Osteoblast (primary cell): ENCODE measurements around the gene CASZ1. TPM values are rescaled to one million over a fixed set of nuclear protein-coding genes. Genes with fewer than 3 reads are reported as not detected.

ENCODE experiments used
- DNase-seq: peaks from one replicate; pipeline ENCODE4 v3.0.0; 2011; ENCODE audit warnings: low spot score, mixed read lengths; ENCODE audit not compliant: insufficient read length; ENCODE audit errors: missing footprints
- H2AFZ ChIP-seq: 2 replicates; pipeline ENCODE4 v1.6.0; 2011; ENCODE audit warnings: mild to moderate bottlenecking, low read length
- H3K27ac ChIP-seq: 2 replicates; pipeline ENCODE4 v1.5.1; 2011; ENCODE audit warnings: mild to moderate bottlenecking, low read depth, low read length, moderate library complexity
- H3K27me3 ChIP-seq: 2 replicates; pipeline ENCODE4 v1.6.0; 2012; ENCODE audit warnings: mild to moderate bottlenecking, control low read depth, inconsistent platforms, low read length, moderate library complexity; ENCODE audit not compliant: insufficient read depth
- H3K36me3 ChIP-seq: 2 replicates; pipeline ENCODE4 v1.5.1; 2011; ENCODE audit warnings: mild to moderate bottlenecking, low read length, control low read depth, moderate library complexity; ENCODE audit not compliant: insufficient read depth
- H3K4me1 ChIP-seq: 2 replicates; pipeline ENCODE4 v1.5.1; 2011; ENCODE audit warnings: mild to moderate bottlenecking, low read length, control low read depth, moderate library complexity; ENCODE audit not compliant: insufficient read depth
- H3K4me2 ChIP-seq: 2 replicates; pipeline ENCODE4 v1.6.0; 2011; ENCODE audit warnings: mild to moderate bottlenecking, low read length; ENCODE audit not compliant: insufficient read depth
- H3K4me3 ChIP-seq: fragments of 200-600 bp; sonication (generic); 3 replicates; pipeline ENCODE4 v1.5.1; 2012; ENCODE audit warnings: mild to moderate bottlenecking, low read length, inconsistent platforms; ENCODE audit not compliant: insufficient read depth
- H3K79me2 ChIP-seq: 2 replicates; pipeline ENCODE4 v1.6.0; 2012; ENCODE audit warnings: mild to moderate bottlenecking, low read length, control low read depth, inconsistent platforms; ENCODE audit not compliant: insufficient read depth
- H3K9me3 ChIP-seq: 2 replicates; pipeline ENCODE4 v1.5.1; 2011; ENCODE audit warnings: low read depth, low read length, control low read depth
- H4K20me1 ChIP-seq: 2 replicates; pipeline ENCODE4 v1.6.0; 2012; ENCODE audit warnings: mild to moderate bottlenecking, low read length, control low read depth; ENCODE audit not compliant: insufficient read depth
- CTCF ChIP-seq: IDR thresholded peaks from 2 replicates; pipeline ENCODE4 v1.5.1; 2011; ENCODE audit warnings: mild to moderate bottlenecking, low read depth, low read length, moderate library complexity; ENCODE audit errors: extremely low read depth
- total RNA-seq: library from RNA; depleted of rRNA; stranded (reverse); fragments of >200 nt; gene quantifications from 2 replicates; pipeline ENCODE4 v1.2.3, GENCODE V29; 2012

The CASZ1 gene
- total RNA-seq, 1 donor = 0.36 TPM

- H3K4me2 ChIP-seq = no peak overlapping the region
- no peaks in the 10 kb centered on the region for H3K79me2 ChIP-seq
- no peak for DNase-seq
- H3K27me3 ChIP-seq = peaks cover 32% of the 10 kb centered on the region
- H2AFZ ChIP-seq = no peak overlapping the region
- H4K20me1 ChIP-seq = no peaks in the 10 kb centered on the region
- no peak for TF ChIP-seq CTCF
- no peaks in the 10 kb centered on the region for H3K36me3 ChIP-seq
- H3K27ac ChIP-seq = no peak overlapping the region
- H3K4me3 ChIP-seq = no peak overlapping the region
- no peaks in the 10 kb centered on the region for H3K4me1 ChIP-seq
- no peaks in the 10 kb centered on the region for H3K9me3 ChIP-seq
These were observed 59.5 kb downstream of the CASZ1 start for GRCh38 chr1:10736634-10737586.

GRCh38 chr1:10735563-10736305 lies 60.7 kb downstream of the CASZ1 start:
- no peak overlapping the region for H3K4me3 ChIP-seq
- H3K27ac ChIP-seq = no peak overlapping the region
- no peak for DNase-seq
- no peaks in the 10 kb centered on the region for H3K79me2 ChIP-seq
- H3K36me3 ChIP-seq = no peaks in the 10 kb centered on the region
- no peaks in the 10 kb centered on the region for H4K20me1 ChIP-seq
- H3K4me2 ChIP-seq = no peak overlapping the region
- H3K4me1 ChIP-seq = no peaks in the 10 kb centered on the region
- H2AFZ ChIP-seq = no peak overlapping the region
- no peaks in the 10 kb centered on the region for H3K9me3 ChIP-seq
- H3K27me3 ChIP-seq = peaks cover 31% of the 10 kb centered on the region
- no peak for TF ChIP-seq CTCF

- DNase-seq = no peak
- Histone ChIP-seq H3K79me2 (no peaks in the 10 kb centered on the region), H3K27me3 (peaks cover 31% of the 10 kb centered on the region), H3K9me3 (no peaks in the 10 kb centered on the region), H3K4me3 (no peak overlapping the region), H3K36me3 (no peaks in the 10 kb centered on the region), H4K20me1 (no peaks in the 10 kb centered on the region), H2AFZ (no peak overlapping the region), H3K4me2 (no peak overlapping the region), H3K4me1 (no peaks in the 10 kb centered on the region), H3K27ac (no peak overlapping the region)
- no peak for TF ChIP-seq CTCF
These were observed 61.4 kb downstream of the CASZ1 start for GRCh38 chr1:10734962-10735544.
